ENCODE measurements around the gene MAD1L1.

MAD1L1 gene

GRCh38 chr7:1888425-1888824 is 344.3 kb downstream of the MAD1L1 start:
- Histone ChIP-seq H3K4me3 (no peak overlapping the region), H3K9me3 (ENCODE audit: low read depth, low read length) (no peaks in the 10 kb centered on the region), H3K36me3 (ENCODE audit: insufficient read depth, low read length) (peaks cover 12% of the 10 kb centered on the region; the same call in 1 of the 2 replicates), H3K27ac (no peak overlapping the region), H3K9ac (ENCODE audit: insufficient read length) (no peak overlapping the region)
- TF ChIP-seq POLR2AphosphoS5 (IDR thresholded peaks at IDR 0.05; ENCODE audit: borderline replicate concordance, low read depth, low read length): no peak
- no peak for TF ChIP-seq FOXP2 (optimal IDR thresholded peaks at IDR 0.05; ENCODE audit: control extremely low read depth, extremely low read length, insufficient read depth)
- TF ChIP-seq EZH2 (IDR thresholded peaks at IDR 0.05): no peak
- no peak for DNase-seq (ENCODE audit: low read depth, low spot score)

- Histone ChIP-seq H3K4me3 (no peak overlapping the region), H3K36me3 (ENCODE audit: insufficient read depth, low read length) (peaks cover 12% of the 10 kb centered on the region; the same call in 1 of the 2 replicates), H3K27ac (no peak overlapping the region), H3K9me3 (ENCODE audit: low read depth, low read length) (no peaks in the 10 kb centered on the region), H3K9ac (ENCODE audit: insufficient read length) (no peak overlapping the region)
- no peak for DNase-seq (ENCODE audit: low read depth, low spot score)
- no peak for TF ChIP-seq FOXP2 (optimal IDR thresholded peaks at IDR 0.05; ENCODE audit: control extremely low read depth, extremely low read length, insufficient read depth)
- no peak for TF ChIP-seq EZH2 (IDR thresholded peaks at IDR 0.05)
- no peak for TF ChIP-seq POLR2AphosphoS5 (IDR thresholded peaks at IDR 0.05; ENCODE audit: borderline replicate concordance, low read depth, low read length)
Measured at GRCh38 chr7:1887251-1887650, 345.5 kb downstream of the MAD1L1 start.

- Histone ChIP-seq H3K9me3 (ENCODE audit: low read depth, low read length) (no peaks in the 10 kb centered on the region), H3K4me3 (no peak overlapping the region), H3K36me3 (ENCODE audit: insufficient read depth, low read length) (peaks cover 12% of the 10 kb centered on the region; the same call in 1 of the 2 replicates), H3K9ac (ENCODE audit: insufficient read length) (no peak overlapping the region), H3K27ac (no peak overlapping the region)
- no peak for DNase-seq (ENCODE audit: low read depth, low spot score)
- TF ChIP-seq FOXP2 (optimal IDR thresholded peaks at IDR 0.05; ENCODE audit: control extremely low read depth, extremely low read length, insufficient read depth): no peak
- no peak for TF ChIP-seq EZH2 (IDR thresholded peaks at IDR 0.05)
- no peak for TF ChIP-seq POLR2AphosphoS5 (IDR thresholded peaks at IDR 0.05; ENCODE audit: borderline replicate concordance, low read depth, low read length)
Measured at GRCh38 chr7:1886361-1887064, 346.2 kb downstream of the MAD1L1 start.

- H3K27ac ChIP-seq: no peak overlapping the region
- DNase-seq (ENCODE audit: low read depth, low spot score): no peak
Measured at GRCh38 chr7:1885465-1886226, 347.1 kb downstream of the MAD1L1 start.

GRCh38 chr7:1884583-1885350 is 348.0 kb downstream of the MAD1L1 start:
- no peak overlapping the region for H3K27ac ChIP-seq
- TF ChIP-seq POLR2AphosphoS5 (IDR thresholded peaks at IDR 0.05; ENCODE audit: borderline replicate concordance, low read depth, low read length) (no peak), EZH2 (IDR thresholded peaks at IDR 0.05) (no peak), FOXP2 (optimal IDR thresholded peaks at IDR 0.05; ENCODE audit: control extremely low read depth, extremely low read length, insufficient read depth) (no peak)
- H3K4me3 ChIP-seq: no peak overlapping the region
- no peak for DNase-seq (ENCODE audit: low read depth, low spot score)
- H3K36me3 ChIP-seq (ENCODE audit: insufficient read depth, low read length): peaks cover 12% of the 10 kb centered on the region; the same call in 1 of the 2 replicates
- H3K9me3 ChIP-seq (ENCODE audit: low read depth, low read length): no peaks in the 10 kb centered on the region
- no peak overlapping the region for H3K9ac ChIP-seq (ENCODE audit: insufficient read length)

More at GRCh38 chr7:1885465-1886226, 347.1 kb downstream of the MAD1L1 start:
- TF ChIP-seq EZH2 (IDR thresholded peaks at IDR 0.05): no peak
- no peak for TF ChIP-seq FOXP2 (optimal IDR thresholded peaks at IDR 0.05; ENCODE audit: control extremely low read depth, extremely low read length, insufficient read depth)
- no peak for TF ChIP-seq POLR2AphosphoS5 (IDR thresholded peaks at IDR 0.05; ENCODE audit: borderline replicate concordance, low read depth, low read length)
- H3K9me3 ChIP-seq (ENCODE audit: low read depth, low read length): no peaks in the 10 kb centered on the region
- H3K4me3 ChIP-seq: no peak overlapping the region
- H3K9ac ChIP-seq (ENCODE audit: insufficient read length): no peak overlapping the region
- peaks cover 12% of the 10 kb centered on the region; the same call in 1 of the 2 replicates for H3K36me3 ChIP-seq (ENCODE audit: insufficient read depth, low read length)

- Histone ChIP-seq H3K9ac (ENCODE audit: insufficient read length) (no peak overlapping the region), H3K36me3 (ENCODE audit: insufficient read depth, low read length) (peaks cover 12% of the 10 kb centered on the region; the same call in 1 of the 2 replicates), H3K4me3 (no peak overlapping the region), H3K9me3 (ENCODE audit: low read depth, low read length) (no peaks in the 10 kb centered on the region), H3K27ac (no peak overlapping the region)
- TF ChIP-seq FOXP2 (optimal IDR thresholded peaks at IDR 0.05; ENCODE audit: control extremely low read depth, extremely low read length, insufficient read depth): no peak
- DNase-seq (ENCODE audit: low read depth, low spot score): no peak
Measured at GRCh38 chr7:1883834-1884582, 348.7 kb downstream of the MAD1L1 start.

GRCh38 chr7:1883031-1883761 is 349.5 kb downstream of the MAD1L1 start:
- peaks cover 7% of the 10 kb centered on the region; the same call in 1 of the 2 replicates for H3K36me3 ChIP-seq (ENCODE audit: insufficient read depth, low read length)
- DNase-seq (ENCODE audit: low read depth, low spot score): no peak
- no peaks in the 10 kb centered on the region for H3K9me3 ChIP-seq (ENCODE audit: low read depth, low read length)
- H3K27ac ChIP-seq: no peak overlapping the region
- no peak overlapping the region for H3K4me3 ChIP-seq
- TF ChIP-seq POLR2AphosphoS5 (IDR thresholded peaks at IDR 0.05; ENCODE audit: borderline replicate concordance, low read depth, low read length) (no peak), FOXP2 (optimal IDR thresholded peaks at IDR 0.05; ENCODE audit: control extremely low read depth, extremely low read length, insufficient read depth) (no peak), EZH2 (IDR thresholded peaks at IDR 0.05) (no peak)
- H3K9ac ChIP-seq (ENCODE audit: insufficient read length): no peak overlapping the region
